Measurements from ENCODE around the gene PAEP. TPM values are rescaled to one million over a fixed set of nuclear protein-coding genes. Genes with fewer than 3 reads are reported as not detected.
A peak's percentile ranks its signal among the peaks of the same experiment; 100 is the strongest.

Gene PAEP
- total RNA-seq, 2 donors from 2014 or later, result not detected

GRCh38 chr9:135588886-135589595, 27.5 kb downstream of the PAEP start:
- Histone ChIP-seq H3K27me3 (no peaks in the 10 kb centered on the region), H3K27ac (no peak overlapping the region), H3K4me3 (no peak overlapping the region), H3K4me1 (no peaks in the 10 kb centered on the region), H3K9me3 (peaks cover 0 to under 1% of the 10 kb centered on the region in 2 donors), H3K36me3 (no peaks in the 10 kb centered on the region)
- TF ChIP-seq CTCF (IDR thresholded peaks at IDR 0.05), result no peak
- DNase-seq (ENCODE audit: low spot score), result peak; percentile 34

GRCh38 chr9:135589596-135590485, 28.3 kb downstream of the PAEP start:
- no peaks in the 10 kb centered on the region for H3K4me1 ChIP-seq
- TF ChIP-seq CTCF (IDR thresholded peaks at IDR 0.05), result no peak
- peak; percentile 34 for DNase-seq (ENCODE audit: low spot score)
- H3K4me3 ChIP-seq, result no peak overlapping the region
- no peak overlapping the region for H3K27ac ChIP-seq
- no peaks in the 10 kb centered on the region for H3K36me3 ChIP-seq
- H3K9me3 ChIP-seq, result peaks cover 0 to 8% of the 10 kb centered on the region in 2 donors
- H3K27me3 ChIP-seq, result no peaks in the 10 kb centered on the region

DNA sequence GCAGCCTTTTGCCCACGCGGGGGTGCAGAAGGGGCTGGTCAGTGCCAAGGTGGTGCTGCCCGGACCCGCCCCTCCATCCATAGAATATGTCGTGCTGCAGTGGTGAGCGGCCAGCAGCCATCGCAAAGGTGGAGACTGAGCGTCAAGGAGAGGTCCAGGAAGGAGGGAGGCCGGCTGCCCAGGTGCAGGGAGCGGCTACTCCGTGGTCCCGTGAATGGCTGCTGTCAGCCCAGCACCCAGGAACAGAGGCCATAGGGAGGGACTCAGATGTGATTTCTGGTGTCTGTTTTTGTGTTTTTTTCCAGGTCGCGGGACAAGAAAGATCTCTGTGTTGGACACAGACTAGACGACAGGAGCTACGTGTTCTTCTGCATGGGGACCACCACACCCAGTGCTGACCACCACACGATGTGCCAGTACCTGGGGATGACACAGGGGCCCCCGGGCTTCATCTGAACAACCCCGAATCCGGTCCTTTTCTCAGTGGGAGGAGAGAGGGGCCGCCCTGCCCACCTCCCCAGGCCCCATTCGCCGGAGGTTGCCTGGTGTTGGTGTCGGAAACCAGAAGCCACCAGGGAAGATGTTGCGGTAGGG, 29.0 kb downstream of the PAEP start:
- Histone ChIP-seq H3K4me3 (no peak overlapping the region), H3K9me3 (peaks cover 0 to 12% of the 10 kb centered on the region in 2 donors), H3K36me3 (no peaks in the 10 kb centered on the region), H3K4me1 (no peaks in the 10 kb centered on the region), H3K27me3 (no peaks in the 10 kb centered on the region), H3K27ac (no peak overlapping the region)
- DNase-seq (ENCODE audit: low spot score), result peak; percentile 11
- no peak for TF ChIP-seq CTCF (IDR thresholded peaks at IDR 0.05)

DNA sequence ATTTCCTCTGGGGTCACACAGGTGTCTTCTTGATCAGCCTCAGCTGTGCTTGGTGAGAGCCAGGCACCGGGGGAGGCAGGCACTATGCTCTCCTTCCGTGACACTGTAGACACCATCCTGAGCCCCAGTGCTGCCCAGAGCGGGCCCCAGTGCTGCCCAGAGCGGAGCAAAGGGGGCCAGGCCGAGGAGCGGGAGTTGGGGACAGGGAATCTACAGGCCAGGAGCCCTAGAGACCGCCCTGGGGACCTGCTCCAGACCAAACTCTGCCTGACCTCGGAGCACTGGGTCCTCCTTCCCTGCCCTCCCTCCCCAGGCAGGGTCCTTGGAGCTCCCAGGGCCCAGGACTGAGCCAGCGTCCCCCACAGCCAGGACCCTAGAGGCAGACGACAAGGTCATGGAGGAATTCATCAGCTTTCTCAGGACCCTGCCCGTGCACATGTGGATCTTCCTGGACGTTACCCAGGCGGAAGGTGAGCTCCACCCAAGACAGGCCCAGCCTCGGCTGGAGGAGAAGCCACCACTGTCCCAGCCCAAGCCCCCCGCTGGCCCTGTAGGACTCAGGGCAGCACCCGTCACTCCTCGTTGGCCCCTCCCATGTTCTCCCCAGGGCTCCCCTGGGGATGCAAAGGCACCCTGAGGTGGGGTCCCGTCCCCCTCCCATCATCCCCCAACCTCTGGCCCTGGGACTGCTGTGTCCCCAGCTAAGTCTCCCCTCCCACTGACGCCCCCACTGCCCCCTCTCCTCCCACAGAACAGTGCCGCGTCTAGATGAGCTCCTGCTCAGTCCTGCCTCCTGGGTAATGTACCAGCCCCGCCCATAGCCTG, 30.2 kb downstream of the PAEP start:
- no peak for TF ChIP-seq CTCF (IDR thresholded peaks at IDR 0.05)
- H3K4me3 ChIP-seq, result no peak overlapping the region
- no peak overlapping the region for H3K27ac ChIP-seq
- no peaks in the 10 kb centered on the region for H3K27me3 ChIP-seq
- no peak for DNase-seq (ENCODE audit: low spot score)
- no peaks in the 10 kb centered on the region for H3K36me3 ChIP-seq
- no peaks in the 10 kb centered on the region for H3K4me1 ChIP-seq
- H3K9me3 ChIP-seq, result peaks cover 0 to 20% of the 10 kb centered on the region in 2 donors

DNA sequence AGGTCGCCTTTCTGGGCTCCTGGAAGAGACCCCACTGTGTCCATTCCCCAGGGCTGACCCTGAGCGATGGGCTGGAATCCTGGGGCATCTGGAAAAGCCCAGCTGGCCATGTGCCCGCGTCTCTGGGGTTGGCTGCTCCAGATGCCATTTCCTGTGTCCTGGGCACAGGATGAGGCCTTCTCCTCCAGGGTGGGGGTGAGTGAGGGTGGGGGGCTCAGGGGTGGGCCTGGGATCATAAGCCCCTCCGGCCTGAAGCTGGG, 30.7 kb downstream of the PAEP start:
- Histone ChIP-seq H3K36me3 (no peaks in the 10 kb centered on the region), H3K9me3 (peaks cover 0 to 20% of the 10 kb centered on the region in 2 donors), H3K27me3 (no peaks in the 10 kb centered on the region), H3K4me1 (no peaks in the 10 kb centered on the region), H3K4me3 (no peak overlapping the region), H3K27ac (no peak overlapping the region)
- TF ChIP-seq CTCF (IDR thresholded peaks at IDR 0.05), result no peak
- DNase-seq (ENCODE audit: low spot score), result no peak
